Right lobe of liver (tissue), 6 donors: ENCODE data around the gene OR10H5. TPM values are rescaled to one million over a fixed set of nuclear protein-coding genes. Genes with fewer than 3 reads are reported as not detected.
"Not testable (repeated sequence)": the region's sequence is repeated elsewhere in the genome, so short reads cannot be mapped to it uniquely, and the experiment has no call there.

ENCODE experiments used
- ATAC-seq, 4 donors: fragments of 200-7000 bp; cut with Tn5 transposase; one replicate each; pipeline ENCODE4 v1.9.1; 2020; ENCODE audit warnings: mild to moderate bottlenecking in 4 of 4, moderate library complexity in 4 of 4
- DNase-seq, 3 donors: peaks; one replicate each; pipeline ENCODE4 v3.0.0-alpha.2; 2020
- H3K27ac ChIP-seq, 3 donors: fragments of 200-600 bp; one replicate each; pipeline ENCODE4 v1.8.0; 2022
- H3K27me3 ChIP-seq, 2 donors: fragments of 200-600 bp; one replicate each; pipeline ENCODE4 v1.8.0; 2022
- H3K36me3 ChIP-seq, 4 donors: fragments of 200-600 bp; sonication (generic) in 1 of 4; one replicate each; pipeline versions ENCODE4 v1.5.1 to v1.8.0; 2017 to 2022; ENCODE audit warnings: control low read depth in 1 of 4
- H3K4me1 ChIP-seq, 4 donors: fragments of 200-600 bp; sonication (generic) in 1 of 4; one replicate each; pipeline versions ENCODE4 v1.5.1 to v1.8.0; 2017 to 2022; ENCODE audit warnings: control low read depth in 1 of 4
- H3K4me3 ChIP-seq, 3 donors: fragments of 200-600 bp; one replicate each; pipeline ENCODE4 v1.8.0; 2022
- H3K9me3 ChIP-seq, 4 donors: fragments of 200-600 bp; sonication (generic) in 1 of 4; one replicate each; pipeline versions ENCODE4 v1.5.1 to v1.8.0; 2017 to 2022; ENCODE audit warnings: control low read depth in 1 of 4
- POLR2A ChIP-seq: fragments of 450-650 bp; IDR thresholded peaks from one replicate; pipeline ENCODE4 v1.6.1; 2017; ENCODE audit warnings: antibody characterized with exemption, mild to moderate bottlenecking
- WGBS: methylation state at CpG from one replicate; pipeline ENCODE4 v1.1.6; 2018; ENCODE audit warnings: low coverage, low lambda C conversion rate; ENCODE audit not compliant: insufficient coverage; ENCODE audit errors: missing lambda C conversion rate; 5-methylcytosine and 5-hydroxymethylcytosine counted together
- intact Hi-C, 2 donors: fragments of 100-400 bp; cut with DNase I; formaldehyde crosslinking; loops; one replicate each; pipeline versions ENCODE4 v1.11.2 to v1.14.1; 2022
- total RNA-seq, 6 experiments: library from RNA; depleted of rRNA in 2 of 6; stranded (reverse); fragments of >200 nt in 2 of 6; fragmentation: NEBNext Ultra II Directional in 3 of 6; extraction: Animal tissue kit (Norgen Biotek cat#: 25700) in 3 of 6; gene quantifications; one replicate each; pipeline versions ENCODE4 v1.1.0 to v1.2.4, GENCODE V29; 2016 to 2023
- TF ChIP-seq, protein P1 (sequence below), 4 donors: fragments of 200-600 bp in 3 of 4; fragments of 450-650 bp in 1 of 4; IDR thresholded peaks; one replicate each; pipeline versions ENCODE4 v1.5.1 to v1.8.0; 2016 to 2022; ENCODE audit warnings: antibody characterized with exemption in 4 of 4, mild to moderate bottlenecking in 2 of 4
- donor health status: DM: no; HTN: yes; CAD: no.
- donor health status: DM: no; HTN: no; CAD: no.
- donor health status: DM: no; HTN: no; CAD: no.
- donor health status: DM: no; HTN: yes; CAD: no.
- donor health status: DM: no; HTN: yes; CAD: no.

OR10H5 gene
- total RNA-seq, 6 experiments from 2014 or later, result not detected

DNA sequence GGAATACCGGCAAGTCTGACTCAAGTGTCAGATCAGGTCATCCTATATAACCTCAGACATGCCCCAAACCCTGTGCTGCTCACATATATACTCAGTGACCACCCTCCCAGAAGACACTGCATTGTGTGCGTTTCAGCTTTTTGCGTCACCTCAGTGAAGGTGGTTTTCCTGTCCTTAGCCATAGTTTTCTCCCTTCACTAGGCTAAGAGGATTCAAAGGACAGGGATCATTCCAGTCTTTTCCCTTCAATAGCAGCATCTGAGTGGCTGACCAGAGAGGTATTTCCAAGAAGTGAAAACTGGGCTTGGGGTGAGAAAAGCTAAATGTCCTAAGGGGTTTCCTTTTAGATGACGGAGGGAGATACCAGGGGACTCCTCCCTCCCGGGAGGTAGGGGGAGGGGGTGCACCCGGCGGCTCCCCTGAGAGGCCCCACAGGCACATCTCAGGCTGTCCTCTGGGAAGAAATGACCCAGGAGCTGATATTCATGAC, 40.7 kb downstream of the OR10H5 start:
- no peak for DNase-seq
- H3K9me3 ChIP-seq, result no peaks in the 10 kb centered on the region
- no peak for ATAC-seq
- H3K27me3 ChIP-seq, result no peaks in the 10 kb centered on the region
- H3K4me1 ChIP-seq, result no peaks in the 10 kb centered on the region
- intact Hi-C loops, result no loop called here
- no peak overlapping the region for H3K4me3 ChIP-seq
- no peaks in the 10 kb centered on the region for H3K36me3 ChIP-seq
- WGBS, result 77% methylated on average over 4 of the region's 7 CpGs
- TF ChIP-seq, protein P1, sequence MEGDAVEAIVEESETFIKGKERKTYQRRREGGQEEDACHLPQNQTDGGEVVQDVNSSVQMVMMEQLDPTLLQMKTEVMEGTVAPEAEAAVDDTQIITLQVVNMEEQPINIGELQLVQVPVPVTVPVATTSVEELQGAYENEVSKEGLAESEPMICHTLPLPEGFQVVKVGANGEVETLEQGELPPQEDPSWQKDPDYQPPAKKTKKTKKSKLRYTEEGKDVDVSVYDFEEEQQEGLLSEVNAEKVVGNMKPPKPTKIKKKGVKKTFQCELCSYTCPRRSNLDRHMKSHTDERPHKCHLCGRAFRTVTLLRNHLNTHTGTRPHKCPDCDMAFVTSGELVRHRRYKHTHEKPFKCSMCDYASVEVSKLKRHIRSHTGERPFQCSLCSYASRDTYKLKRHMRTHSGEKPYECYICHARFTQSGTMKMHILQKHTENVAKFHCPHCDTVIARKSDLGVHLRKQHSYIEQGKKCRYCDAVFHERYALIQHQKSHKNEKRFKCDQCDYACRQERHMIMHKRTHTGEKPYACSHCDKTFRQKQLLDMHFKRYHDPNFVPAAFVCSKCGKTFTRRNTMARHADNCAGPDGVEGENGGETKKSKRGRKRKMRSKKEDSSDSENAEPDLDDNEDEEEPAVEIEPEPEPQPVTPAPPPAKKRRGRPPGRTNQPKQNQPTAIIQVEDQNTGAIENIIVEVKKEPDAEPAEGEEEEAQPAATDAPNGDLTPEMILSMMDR (IDR thresholded peaks at IDR 0.05), result no peak
- no peak for TF ChIP-seq POLR2A
- no peak overlapping the region for H3K27ac ChIP-seq

- H3K27ac ChIP-seq, H3K27me3 ChIP-seq, DNase-seq, intact Hi-C loops, H3K4me3 ChIP-seq, H3K9me3 ChIP-seq, H3K36me3 ChIP-seq, ATAC-seq, H3K4me1 ChIP-seq: not testable (repeated sequence)
- 64% methylated on average over 9 of the region's 13 CpGs for WGBS
Measured at GRCh38 chr19:15828611-15829305, 41.3 kb downstream of the OR10H5 start.

GRCh38 chr19:15829306-15829698, 41.8 kb downstream of the OR10H5 start:
- DNase-seq (no peak), ATAC-seq (no peak)
- Histone ChIP-seq H3K27ac (no peak overlapping the region), H3K27me3 (no peaks in the 10 kb centered on the region), H3K9me3 (no peaks in the 10 kb centered on the region), H3K4me3 (no peak overlapping the region), H3K4me1 (no peaks in the 10 kb centered on the region), H3K36me3 (no peaks in the 10 kb centered on the region)
- no peak for TF ChIP-seq POLR2A
- TF ChIP-seq, protein P1 (IDR thresholded peaks at IDR 0.05), result no peak
- WGBS, result 72% methylated on average over 10 of the region's 10 CpGs
- intact Hi-C loops, result no loop called here

- H3K4me3 ChIP-seq, result no peak overlapping the region
- ATAC-seq, result no peak
- intact Hi-C loops, result no loop called here
- no peak for DNase-seq
- 75% methylated on average over 6 of the region's 8 CpGs for WGBS
- H3K9me3 ChIP-seq, result no peaks in the 10 kb centered on the region
- TF ChIP-seq, protein P1 (IDR thresholded peaks at IDR 0.05), result no peak
- no peak for TF ChIP-seq POLR2A
- no peaks in the 10 kb centered on the region for H3K36me3 ChIP-seq
- no peaks in the 10 kb centered on the region for H3K4me1 ChIP-seq
- no peaks in the 10 kb centered on the region for H3K27me3 ChIP-seq
- no peak overlapping the region for H3K27ac ChIP-seq
Measured at GRCh38 chr19:15829786-15830185, 42.3 kb downstream of the OR10H5 start.

DNA sequence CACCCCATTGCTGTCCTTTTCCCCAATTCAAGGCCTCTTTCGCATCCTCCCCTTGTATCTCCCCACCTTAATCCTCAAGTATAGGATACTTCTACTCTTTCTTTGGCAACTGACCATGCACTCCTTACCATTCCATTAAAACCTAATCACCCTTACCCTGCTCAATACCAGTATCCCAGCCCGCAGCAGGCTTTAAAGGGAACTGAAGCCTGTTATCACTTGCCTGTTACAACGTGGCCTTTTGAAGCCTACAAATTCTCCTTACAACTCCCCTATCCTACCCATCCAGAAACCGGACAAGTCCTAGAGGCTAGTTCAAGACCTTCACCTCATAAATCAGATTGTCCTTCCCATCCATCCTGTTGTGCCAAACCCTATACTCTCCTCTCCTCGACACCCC, 44.2 kb downstream of the OR10H5 start:
- no peak overlapping the region for H3K27ac ChIP-seq
- TF ChIP-seq POLR2A, result no peak
- TF ChIP-seq, protein P1 (IDR thresholded peaks at IDR 0.05), result no peak
- 88% methylated on average over 5 of the region's 5 CpGs for WGBS
- H3K4me3 ChIP-seq, result no peak overlapping the region
- ATAC-seq (no peak), DNase-seq (no peak)
- intact Hi-C loops, result no loop called here
- H3K9me3 ChIP-seq, result no peaks in the 10 kb centered on the region
- no peaks in the 10 kb centered on the region for H3K36me3 ChIP-seq
- H3K4me1 ChIP-seq, result no peaks in the 10 kb centered on the region
- H3K27me3 ChIP-seq, result no peaks in the 10 kb centered on the region

- intact Hi-C loops, H3K36me3 ChIP-seq, H3K4me3 ChIP-seq, ATAC-seq, H3K27ac ChIP-seq, H3K9me3 ChIP-seq, DNase-seq, H3K27me3 ChIP-seq, H3K4me1 ChIP-seq: not testable (repeated sequence)
- WGBS, result 93% methylated on average over 3 of the region's 3 CpGs
Measured at GRCh38 chr19:15834232-15834631, 46.8 kb downstream of the OR10H5 start.

- H3K27me3 ChIP-seq, intact Hi-C loops, H3K9me3 ChIP-seq, DNase-seq, ATAC-seq, H3K36me3 ChIP-seq, H3K4me1 ChIP-seq: not testable (repeated sequence)
- H3K4me3 ChIP-seq, result peak overlapping the region; percentile 75 to 90 (median 88)
- H3K27ac ChIP-seq, result peak overlapping the region; percentile 98 to 100 (median 100)
- 38% methylated on average over 11 of the region's 11 CpGs for WGBS
Measured at GRCh38 chr19:15835565-15836329, 48.3 kb downstream of the OR10H5 start.
